T-helper 17 cell (primary cell): Measurements from ENCODE around the gene ZNF165. TPM values are rescaled to one million over a fixed set of nuclear protein-coding genes. Genes with fewer than 3 reads are reported as not detected.
A peak's percentile ranks its signal among the peaks of the same experiment; 100 is the strongest.
"Not testable (repeated sequence)": the region's sequence is repeated elsewhere in the genome, so short reads cannot be mapped to it uniquely, and the experiment has no call there.

Experiments
- ATAC-seq: fragments of 150-1000 bp; cut with Tn5 transposase; 2 replicates; pipeline ENCODE4 v1.10.0; 2021; ENCODE audit warnings: mild to moderate bottlenecking, moderate library complexity
- DNase-seq, 3 donors: peaks; one replicate each; pipeline versions ENCODE4 v3.0.0 to v3.0.0-alpha.2; 2020 to 2021
- H3K9me3 ChIP-seq: one replicate; pipeline ENCODE4 v1.7.0; 2013; ENCODE audit warnings: low read length, mild to moderate bottlenecking; ENCODE audit not compliant: control insufficient read depth, poor library complexity, severe bottlenecking
- H3K27ac Mint-ChIP-seq: one replicate; pipeline ENCODE4 v1.8.0; 2022; ENCODE audit warnings: mild to moderate bottlenecking, moderate library complexity, mixed read lengths
- H3K27me3 Mint-ChIP-seq: one replicate; pipeline ENCODE4 v1.8.0; 2022; ENCODE audit warnings: mixed read lengths
- H3K36me3 Mint-ChIP-seq: one replicate; pipeline ENCODE4 v1.8.0; 2022; ENCODE audit warnings: low read depth, mixed read lengths
- H3K4me1 Mint-ChIP-seq: one replicate; pipeline ENCODE4 v1.8.0; 2022; ENCODE audit warnings: mild to moderate bottlenecking, mixed read lengths
- H3K4me3 Mint-ChIP-seq: one replicate; pipeline ENCODE4 v1.8.0; 2022; ENCODE audit warnings: mild to moderate bottlenecking, moderate library complexity, mixed read lengths
- total RNA-seq, 4 donors: library from RNA in 2 of 4; stranded (reverse) in 2 of 4; gene quantifications; one replicate each; pipeline ENCODE4 v1.2.3 and lab custom pipeline; 2022 to 2026

The ZNF165 gene
- total RNA-seq, 2 donors from 2014 or later = 4.7 to 5.4 TPM

- DNase-seq, H3K9me3 ChIP-seq, H3K36me3 Mint-ChIP-seq, H3K4me3 Mint-ChIP-seq, H3K4me1 Mint-ChIP-seq, ATAC-seq, H3K27ac Mint-ChIP-seq: not testable (repeated sequence)
- H3K27me3 Mint-ChIP-seq = peaks cover 14% of the 10 kb centered on the region
These were observed 22.3 kb downstream of the ZNF165 start for GRCh38 chr6:28102699-28103098.

DNA sequence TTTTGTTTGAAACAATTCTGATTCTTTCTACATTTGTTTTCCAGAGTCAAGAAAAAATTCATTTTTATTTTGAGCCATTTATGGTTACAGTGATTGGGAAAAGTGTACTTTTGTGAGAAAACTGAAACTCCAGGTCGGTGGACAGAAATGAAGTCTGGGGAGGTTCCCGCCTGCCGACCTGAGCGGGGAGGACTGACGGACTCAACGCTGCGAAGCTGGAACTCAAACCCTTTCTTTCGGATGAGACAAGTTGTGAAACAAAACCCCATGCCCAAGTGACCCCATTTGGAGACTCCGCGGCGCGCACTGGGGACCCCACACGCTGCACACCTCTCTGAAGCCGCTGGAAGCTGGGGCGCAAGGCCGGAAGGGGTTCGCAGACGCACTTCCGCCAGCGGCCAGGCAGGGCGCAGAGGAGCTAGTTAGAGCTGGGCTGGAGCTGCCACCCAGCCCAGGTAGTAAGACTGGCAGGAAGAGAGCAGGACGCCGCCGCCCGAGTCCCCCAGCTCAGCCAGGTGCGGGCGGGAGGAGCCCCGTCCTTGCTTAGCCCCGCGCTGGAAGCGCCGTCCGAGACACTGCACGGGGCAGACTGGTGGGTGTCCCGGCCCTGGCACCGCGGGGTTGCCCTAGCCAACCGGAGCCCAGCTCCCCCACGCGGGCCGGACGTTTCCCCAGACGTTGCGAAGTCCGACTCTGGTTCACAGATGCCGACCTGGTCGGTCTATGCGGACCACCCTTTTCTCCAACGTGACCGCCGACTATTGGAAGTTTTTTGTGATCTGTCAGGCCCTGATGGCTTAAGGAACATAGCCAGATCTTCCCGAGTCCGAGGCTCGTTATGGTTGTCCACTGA, 24.2 kb downstream of the ZNF165 start:
- H3K4me3 Mint-ChIP-seq = peak overlapping the region; percentile 91
- H3K27me3 Mint-ChIP-seq = peaks cover 6% of the 10 kb centered on the region
- ATAC-seq = peak; percentile 99
- H3K9me3 ChIP-seq = no peaks in the 10 kb centered on the region
- DNase-seq = peak; percentile 67 to 70 (median 69)
- H3K27ac Mint-ChIP-seq = peak overlapping the region; percentile 85
- H3K36me3 Mint-ChIP-seq = peaks cover 4% of the 10 kb centered on the region
- H3K4me1 Mint-ChIP-seq = peaks cover 9% of the 10 kb centered on the region

- ATAC-seq = peak; percentile 5
These were observed 24.9 kb downstream of the ZNF165 start for GRCh38 chr6:28105245-28105639.

DNA sequence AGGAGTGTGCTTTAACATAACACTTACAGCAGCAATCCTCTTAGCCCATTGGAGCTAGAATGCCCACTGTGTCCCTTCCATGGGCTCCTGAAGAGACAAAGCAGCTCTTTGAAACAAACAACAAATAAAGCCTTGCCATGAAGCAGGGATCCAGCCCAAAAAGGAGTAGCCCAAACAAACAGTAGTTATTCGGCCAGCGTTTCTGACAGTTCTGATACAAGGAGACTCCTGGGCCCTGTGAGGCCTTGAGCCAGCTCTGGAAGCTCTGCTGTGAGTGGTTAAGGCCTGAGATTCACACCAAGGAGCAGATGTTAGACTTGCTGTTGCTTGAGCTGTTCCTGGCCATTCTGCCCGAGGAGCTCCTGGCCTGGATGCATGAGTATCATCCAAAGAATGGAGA, 27.1 kb downstream of the ZNF165 start:
- H3K27me3 Mint-ChIP-seq = no peaks in the 10 kb centered on the region
- peaks cover 6% of the 10 kb centered on the region for H3K36me3 Mint-ChIP-seq
- H3K4me3 Mint-ChIP-seq = no peak overlapping the region
- peaks cover 9% of the 10 kb centered on the region for H3K4me1 Mint-ChIP-seq
- DNase-seq (no peak), ATAC-seq (no peak)
- H3K9me3 ChIP-seq = no peaks in the 10 kb centered on the region
- no peak overlapping the region for H3K27ac Mint-ChIP-seq

More at GRCh38 chr6:28105245-28105639, 24.9 kb downstream of the ZNF165 start:
- no peaks in the 10 kb centered on the region for H3K9me3 ChIP-seq
- H3K4me1 Mint-ChIP-seq = peaks cover 9% of the 10 kb centered on the region
- H3K27ac Mint-ChIP-seq = peak overlapping the region; percentile 85
- DNase-seq = no peak
- peaks cover 6% of the 10 kb centered on the region for H3K36me3 Mint-ChIP-seq
- H3K4me3 Mint-ChIP-seq = peak overlapping the region; percentile 91
- H3K27me3 Mint-ChIP-seq = peaks cover 6% of the 10 kb centered on the region

DNA sequence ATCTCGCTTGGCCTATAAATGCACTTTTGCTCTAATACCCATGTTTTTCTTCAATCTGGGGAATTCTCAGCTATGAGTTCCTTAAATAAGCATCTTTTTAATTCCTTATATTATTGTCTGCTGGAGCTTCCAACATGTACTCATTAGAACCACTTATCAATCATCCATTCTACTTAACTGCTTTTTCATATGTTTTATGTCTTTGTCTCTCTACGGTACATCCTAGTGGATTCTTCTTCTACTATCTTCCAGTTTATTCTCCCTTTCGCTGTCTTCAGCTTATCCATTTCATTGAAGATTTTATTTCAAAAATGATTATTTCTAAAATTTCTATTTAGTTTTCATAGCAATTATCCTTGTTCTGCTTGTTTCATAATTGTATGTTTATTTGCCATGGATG, 31.6 kb downstream of the ZNF165 start:
- H3K4me3 Mint-ChIP-seq = no peak overlapping the region
- peaks cover 9% of the 10 kb centered on the region for H3K36me3 Mint-ChIP-seq
- DNase-seq = no peak
- H3K27me3 Mint-ChIP-seq = no peaks in the 10 kb centered on the region
- ATAC-seq = no peak
- no peak overlapping the region for H3K27ac Mint-ChIP-seq
- H3K9me3 ChIP-seq = no peaks in the 10 kb centered on the region
- H3K4me1 Mint-ChIP-seq = peaks cover 3% of the 10 kb centered on the region

GRCh38 chr6:28115799-28116198, 35.4 kb downstream of the ZNF165 start:
- ATAC-seq (no peak), DNase-seq (no peak)
- Mint-ChIP-seq H3K4me3 (no peak overlapping the region), H3K36me3 (peaks cover 8% of the 10 kb centered on the region), H3K27ac (no peak overlapping the region), H3K4me1 (no peaks in the 10 kb centered on the region), H3K27me3 (no peaks in the 10 kb centered on the region)
- H3K9me3 ChIP-seq = no peaks in the 10 kb centered on the region

- ATAC-seq = no peak
- Mint-ChIP-seq H3K36me3 (peaks cover 12% of the 10 kb centered on the region), H3K27ac (peak overlapping the region; percentile 27), H3K27me3 (no peaks in the 10 kb centered on the region), H3K4me3 (no peak overlapping the region), H3K4me1 (peaks cover 4% of the 10 kb centered on the region)
- no peaks in the 10 kb centered on the region for H3K9me3 ChIP-seq
- no peak for DNase-seq
These were observed 37.1 kb downstream of the ZNF165 start for GRCh38 chr6:28117386-28118050.

- Mint-ChIP-seq H3K27me3 (no peaks in the 10 kb centered on the region), H3K36me3 (peaks cover 12% of the 10 kb centered on the region), H3K4me3 (no peak overlapping the region), H3K27ac (peak overlapping the region; percentile 27), H3K4me1 (peaks cover 5% of the 10 kb centered on the region)
- ATAC-seq (no peak), DNase-seq (no peak)
- H3K9me3 ChIP-seq = no peaks in the 10 kb centered on the region
These were observed 37.8 kb downstream of the ZNF165 start for GRCh38 chr6:28118217-28118616.

GRCh38 chr6:28121876-28122275, 41.5 kb downstream of the ZNF165 start:
- H3K9me3 ChIP-seq = no peaks in the 10 kb centered on the region
- ATAC-seq (no peak), DNase-seq (no peak)
- H3K4me1 Mint-ChIP-seq = peaks cover 36% of the 10 kb centered on the region
- no peak overlapping the region for H3K27ac Mint-ChIP-seq
- H3K36me3 Mint-ChIP-seq = peaks cover 13% of the 10 kb centered on the region
- H3K27me3 Mint-ChIP-seq = no peaks in the 10 kb centered on the region
- no peak overlapping the region for H3K4me3 Mint-ChIP-seq

GRCh38 chr6:28122283-28122682, 41.9 kb downstream of the ZNF165 start:
- H3K36me3 Mint-ChIP-seq = peaks cover 13% of the 10 kb centered on the region
- not testable (repeated sequence) for DNase-seq, H3K4me3 Mint-ChIP-seq, H3K9me3 ChIP-seq, ATAC-seq, H3K27me3 Mint-ChIP-seq
- H3K4me1 Mint-ChIP-seq = peaks cover 40% of the 10 kb centered on the region
- peak overlapping the region; percentile 56 for H3K27ac Mint-ChIP-seq

- H3K4me1 Mint-ChIP-seq = peaks cover 53% of the 10 kb centered on the region
- ATAC-seq = peak; percentile 76
- peak within 1 kb of the TSS; percentile 92 for H3K4me3 Mint-ChIP-seq
- H3K36me3 Mint-ChIP-seq = peaks cover 20% of the 10 kb centered on the region
- H3K27me3 Mint-ChIP-seq = no peaks in the 10 kb centered on the region
- DNase-seq = peak; percentile 51 to 63 (median 60)
- no peaks in the 10 kb centered on the region for H3K9me3 ChIP-seq
- H3K27ac Mint-ChIP-seq = peak within 1 kb of the TSS; percentile 100
These were observed 44.1 kb downstream of the ZNF165 start, which contains the start of gene ZSCAN16 for GRCh38 chr6:28124350-28124970. TSS of gene ZSCAN16 (plus strand) at chr6:28124609. CDS start at chr6:28125444, 835 bp downstream.

- peak overlapping the region; percentile 100 for H3K27ac Mint-ChIP-seq
- H3K4me1 Mint-ChIP-seq = peaks cover 55% of the 10 kb centered on the region
- no peak for DNase-seq
- H3K4me3 Mint-ChIP-seq = peak overlapping the region; percentile 92
- H3K27me3 Mint-ChIP-seq = no peaks in the 10 kb centered on the region
- ATAC-seq = peak; percentile 82
- H3K9me3 ChIP-seq = no peaks in the 10 kb centered on the region
- peaks cover 21% of the 10 kb centered on the region for H3K36me3 Mint-ChIP-seq
These were observed 44.6 kb downstream of the ZNF165 start for GRCh38 chr6:28124971-28125353.

DNA sequence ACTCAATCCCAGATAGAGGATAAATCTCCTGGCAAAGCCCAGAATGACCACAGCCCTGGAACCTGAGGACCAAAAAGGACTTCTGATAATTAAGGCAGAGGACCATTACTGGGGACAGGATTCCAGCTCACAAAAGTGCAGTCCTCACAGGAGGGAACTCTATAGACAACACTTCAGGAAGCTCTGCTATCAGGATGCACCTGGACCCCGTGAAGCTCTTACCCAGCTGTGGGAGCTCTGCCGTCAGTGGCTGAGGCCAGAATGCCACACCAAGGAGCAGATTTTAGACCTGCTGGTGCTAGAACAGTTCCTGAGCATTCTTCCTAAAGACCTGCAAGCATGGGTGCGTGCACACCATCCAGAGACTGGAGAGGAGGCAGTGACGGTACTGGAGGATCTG, 45.0 kb downstream of the ZNF165 start:
- ATAC-seq (peak; percentile 31), DNase-seq (no peak)
- H3K4me3 Mint-ChIP-seq = peak overlapping the region; percentile 92
- H3K27ac Mint-ChIP-seq = peak overlapping the region; percentile 100
- no peaks in the 10 kb centered on the region for H3K9me3 ChIP-seq
- H3K36me3 Mint-ChIP-seq = peaks cover 21% of the 10 kb centered on the region
- H3K4me1 Mint-ChIP-seq = peaks cover 55% of the 10 kb centered on the region
- H3K27me3 Mint-ChIP-seq = no peaks in the 10 kb centered on the region
